ENCODE data around the gene C12orf76.
A peak's percentile ranks its signal among the peaks of the same experiment; 100 is the strongest.

C12orf76 gene

GRCh38 chr12:109994401-109995175 lies 53.7 kb downstream of the C12orf76 start:
- DNase-seq = peak in 1 of 2 experiments; percentile 4

GRCh38 chr12:109993091-109993490 lies 55.2 kb downstream of the C12orf76 start:
- DNase-seq = no peak

- no peak for DNase-seq
These were observed 56.7 kb downstream of the C12orf76 start for GRCh38 chr12:109991586-109991985.

Data from NCI-H2081 (cell line).